Tibial nerve (tissue), 4 donors: ENCODE data around the gene G6PD. TPM values are rescaled to one million over a fixed set of nuclear protein-coding genes. Genes with fewer than 3 reads are reported as not detected.

Experiments used
- DNase-seq, 2 donors: peaks; one replicate each; pipeline ENCODE4 v3.0.0-alpha.2; 2019; ENCODE audit warnings: low spot score in 2 of 2
- H3K27ac ChIP-seq, 4 donors: fragments of 200-600 bp; sonication (generic) in 3 of 4; one replicate each; pipeline ENCODE4 v1.5.1; 2017 to 2019; ENCODE audit warnings: mild to moderate bottlenecking in 1 of 4
- H3K27me3 ChIP-seq, 2 donors: fragments of 200-600 bp; sonication (generic) in 1 of 2; one replicate each; pipeline versions ENCODE4 v1.5.1 to v1.6.0; 2017 to 2019
- H3K36me3 ChIP-seq, 3 donors: fragments of 200-600 bp; sonication (generic); one replicate each; pipeline ENCODE4 v1.5.1; 2018 to 2019
- H3K4me1 ChIP-seq, 4 donors: fragments of 200-600 bp; sonication (generic) in 3 of 4; one replicate each; pipeline ENCODE4 v1.5.1; 2017 to 2019
- H3K4me3 ChIP-seq, 4 donors: fragments of 200-600 bp; sonication (generic) in 3 of 4; one replicate each; pipeline ENCODE4 v1.5.1; 2017 to 2019; ENCODE audit warnings: mild to moderate bottlenecking in 1 of 4, moderate library complexity in 1 of 4
- H3K9me3 ChIP-seq, 4 donors: fragments of 200-600 bp; sonication (generic) in 3 of 4; one replicate each; pipeline ENCODE4 v1.5.1; 2017 to 2019
- EP300 ChIP-seq, 2 donors: sonication (generic); formaldehyde crosslinking; IDR thresholded peaks; one replicate each; pipeline ENCODE4 v1.6.1; 2017; ENCODE audit warnings: antibody characterized with exemption in 2 of 2, mild to moderate bottlenecking in 1 of 2
- POLR2A ChIP-seq, 2 donors: fragments of 450-650 bp; IDR thresholded peaks; one replicate each; pipeline ENCODE4 v1.6.1; 2017; ENCODE audit warnings: antibody characterized with exemption in 2 of 2, mild to moderate bottlenecking in 2 of 2, moderate library complexity in 2 of 2
- WGBS, 2 donors: methylation state at CpG; one replicate each; pipeline ENCODE4 v1.1.5; 2018; 5-methylcytosine and 5-hydroxymethylcytosine counted together
- total RNA-seq, 4 donors: library from RNA; depleted of rRNA; stranded (reverse); fragments of >200 nt; gene quantifications; one replicate each; pipeline ENCODE4 v1.1.0, GENCODE V29; 2016
- TF ChIP-seq, protein P1 (sequence below), 5 experiments: fragments of 200-600 bp in 3 of 5; fragments of 450-650 bp in 2 of 5; sonication (generic) in 3 of 5; IDR thresholded peaks; one replicate each; pipeline ENCODE4 v1.5.1; 2016 to 2019; ENCODE audit warnings: antibody characterized with exemption in 5 of 5, mild to moderate bottlenecking in 3 of 5, moderate library complexity in 2 of 5

Gene G6PD
- total RNA-seq, 4 donors from 2014 or later, result 30.6 to 89.7 (median 41.8) TPM

GRCh38 chrX:154486396-154487207, 60.0 kb downstream of the G6PD start, which contains the start of gene UBL4A:
TSS of gene UBL4A (minus strand) at chrX:154486615. CDS start at chrX:154486584, 31 bp downstream.
- Histone ChIP-seq H3K36me3 (peaks cover 0 to 26% (median 0%) of the 10 kb centered on the region in 3 donors), H3K4me1 (peaks cover 0 to 40% (median 8%) of the 10 kb centered on the region in 4 donors), H3K27ac (peak within 1 kb of the TSS; percentile 73 to 90 (median 85)), H3K27me3 (no peaks in the 10 kb centered on the region), H3K4me3 (peak within 1 kb of the TSS; percentile 46 to 76 (median 58)), H3K9me3 (no peaks in the 10 kb centered on the region)
- TF ChIP-seq EP300 (IDR thresholded peaks at IDR 0.05) (peak in 1 of 2 donors; percentile 6), POLR2A (IDR thresholded peaks at IDR 0.05) (peak in 1 of 2 donors; percentile 55)
- TF ChIP-seq, protein P1, sequence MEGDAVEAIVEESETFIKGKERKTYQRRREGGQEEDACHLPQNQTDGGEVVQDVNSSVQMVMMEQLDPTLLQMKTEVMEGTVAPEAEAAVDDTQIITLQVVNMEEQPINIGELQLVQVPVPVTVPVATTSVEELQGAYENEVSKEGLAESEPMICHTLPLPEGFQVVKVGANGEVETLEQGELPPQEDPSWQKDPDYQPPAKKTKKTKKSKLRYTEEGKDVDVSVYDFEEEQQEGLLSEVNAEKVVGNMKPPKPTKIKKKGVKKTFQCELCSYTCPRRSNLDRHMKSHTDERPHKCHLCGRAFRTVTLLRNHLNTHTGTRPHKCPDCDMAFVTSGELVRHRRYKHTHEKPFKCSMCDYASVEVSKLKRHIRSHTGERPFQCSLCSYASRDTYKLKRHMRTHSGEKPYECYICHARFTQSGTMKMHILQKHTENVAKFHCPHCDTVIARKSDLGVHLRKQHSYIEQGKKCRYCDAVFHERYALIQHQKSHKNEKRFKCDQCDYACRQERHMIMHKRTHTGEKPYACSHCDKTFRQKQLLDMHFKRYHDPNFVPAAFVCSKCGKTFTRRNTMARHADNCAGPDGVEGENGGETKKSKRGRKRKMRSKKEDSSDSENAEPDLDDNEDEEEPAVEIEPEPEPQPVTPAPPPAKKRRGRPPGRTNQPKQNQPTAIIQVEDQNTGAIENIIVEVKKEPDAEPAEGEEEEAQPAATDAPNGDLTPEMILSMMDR (IDR thresholded peaks at IDR 0.05), result no peak
- DNase-seq, result no peak
- 17 to 68% methylated on average over 1 to 27 of the region's 95 CpGs for whole genome bisulfite sequencing, 2 donors

GRCh38 chrX:154486052-154486395, 60.6 kb downstream of the G6PD start:
- Histone ChIP-seq H3K4me3 (peak overlapping the region; percentile 46 to 76 (median 58)), H3K27me3 (no peaks in the 10 kb centered on the region), H3K36me3 (peaks cover 0 to 26% (median 0%) of the 10 kb centered on the region in 3 donors), H3K27ac (peak overlapping the region; percentile 67 to 90 (median 76)), H3K9me3 (no peaks in the 10 kb centered on the region), H3K4me1 (peaks cover 0 to 40% (median 8%) of the 10 kb centered on the region in 4 donors)
- 65% methylated on average over 8 of the region's 35 CpGs; no CpG with 5 or more reads in 1 of the 2 donors for WGBS, 2 donors
- TF ChIP-seq, protein P1 (IDR thresholded peaks at IDR 0.05), result no peak
- no peak for TF ChIP-seq EP300 (IDR thresholded peaks at IDR 0.05)
- no peak for TF ChIP-seq POLR2A (IDR thresholded peaks at IDR 0.05)
- DNase-seq, result peak in 1 of 2 donors; percentile 24

DNA sequence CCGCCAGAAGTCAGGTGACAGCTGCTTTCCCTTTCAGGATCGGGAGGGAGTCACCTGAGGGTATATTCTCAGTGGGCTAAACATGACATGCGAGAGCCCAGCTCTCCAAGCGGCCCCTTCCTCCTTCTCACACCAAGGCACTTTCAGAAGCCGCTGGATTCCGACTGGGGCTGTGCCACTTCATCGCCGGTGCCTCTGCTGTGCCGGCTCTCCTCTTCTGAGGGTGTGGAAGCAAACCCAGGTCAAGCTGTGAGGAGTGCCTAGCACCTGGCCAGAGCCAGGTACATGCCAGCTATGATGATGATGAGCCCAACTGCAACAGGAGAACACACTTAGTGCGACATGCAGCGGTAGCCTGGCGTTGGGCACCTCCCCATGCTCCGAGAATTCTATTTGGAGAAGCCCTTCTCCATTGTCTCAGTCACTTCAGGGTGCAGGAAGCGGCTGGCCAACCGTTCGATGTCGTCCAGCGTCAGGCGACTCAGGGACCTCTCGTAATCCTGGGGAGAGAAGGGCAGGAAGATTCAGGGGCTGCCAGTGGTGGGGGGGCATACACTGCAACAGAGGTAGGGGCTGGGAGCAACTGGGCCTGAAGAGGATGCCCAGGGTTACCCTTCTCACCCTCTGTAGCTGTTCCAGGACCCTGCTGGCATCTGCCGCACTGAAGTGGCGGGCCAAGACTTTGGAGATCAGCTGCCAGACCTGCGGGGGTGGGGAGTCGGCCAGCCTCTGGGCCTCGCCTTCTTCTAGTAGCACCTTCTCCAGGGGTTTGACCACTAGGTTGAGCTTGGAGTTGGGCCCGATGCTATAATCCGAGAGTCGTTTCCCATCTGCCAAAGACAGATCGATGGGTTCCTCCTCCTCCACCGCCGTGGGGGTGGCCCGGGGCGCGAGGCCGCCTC, 61.2 kb downstream of the G6PD start:
- H3K4me3 ChIP-seq, result peak overlapping the region; percentile 46 to 76 (median 58)
- TF ChIP-seq EP300 (IDR thresholded peaks at IDR 0.05), result no peak
- TF ChIP-seq, protein P1 (IDR thresholded peaks at IDR 0.05), result no peak
- no peak for TF ChIP-seq POLR2A (IDR thresholded peaks at IDR 0.05)
- WGBS, 2 donors, result 28 to 68% methylated on average over 7 to 35 of the region's 35 CpGs
- DNase-seq, result no peak
- H3K9me3 ChIP-seq, result no peaks in the 10 kb centered on the region
- peaks cover 0 to 40% (median 8%) of the 10 kb centered on the region in 4 donors for H3K4me1 ChIP-seq
- no peaks in the 10 kb centered on the region for H3K27me3 ChIP-seq
- peaks cover 0 to 26% (median 0%) of the 10 kb centered on the region in 3 donors for H3K36me3 ChIP-seq
- H3K27ac ChIP-seq, result peak overlapping the region; percentile 67 to 90 (median 76)

DNA sequence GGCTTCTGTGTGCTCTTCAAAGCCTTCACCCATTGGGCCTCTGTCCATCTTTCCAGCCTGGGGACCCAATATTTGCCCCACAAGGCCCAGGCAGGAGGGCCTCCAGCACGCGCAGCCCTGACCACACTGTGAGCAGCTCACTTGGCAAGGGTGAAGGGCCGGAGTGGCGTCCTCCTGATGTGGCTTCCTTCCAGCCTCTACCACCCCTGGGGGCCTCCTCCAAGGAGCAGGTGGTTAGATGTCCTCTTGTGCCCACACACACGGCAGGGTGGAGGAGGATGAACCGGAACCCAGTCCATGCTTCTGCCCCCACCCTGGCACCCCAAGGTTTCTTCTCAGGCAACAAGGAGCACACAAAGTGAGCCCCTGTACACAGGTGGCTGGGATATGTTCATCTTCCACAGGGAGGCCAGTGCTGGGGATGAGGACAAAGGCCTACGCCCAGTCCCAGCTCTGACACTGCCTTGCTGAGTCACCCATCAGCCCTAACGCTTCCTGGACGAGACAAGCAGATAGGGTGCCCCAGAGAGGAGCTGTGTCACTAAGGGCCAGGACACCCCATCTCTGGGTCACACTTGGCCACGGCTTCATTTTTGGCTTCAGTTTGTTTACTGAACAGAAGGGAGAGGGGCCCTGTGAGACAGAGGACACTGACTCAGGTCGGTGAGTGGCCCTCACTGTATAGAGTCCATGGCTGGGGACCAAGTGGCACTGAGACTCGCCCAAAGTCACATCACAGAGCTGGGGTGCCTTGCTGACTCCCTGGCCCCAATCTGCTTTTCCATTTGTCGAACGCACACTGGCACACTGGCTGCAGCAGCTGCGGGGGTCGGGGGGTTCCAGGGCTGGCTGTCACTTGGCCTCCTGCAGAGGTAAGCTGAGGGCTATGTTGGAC, 62.1 kb downstream of the G6PD start:
- Histone ChIP-seq H3K27me3 (no peaks in the 10 kb centered on the region), H3K36me3 (peaks cover 0 to 26% (median 0%) of the 10 kb centered on the region in 3 donors), H3K4me1 (peaks cover 0 to 40% (median 8%) of the 10 kb centered on the region in 4 donors), H3K9me3 (no peaks in the 10 kb centered on the region), H3K4me3 (no peak overlapping the region), H3K27ac (peak overlapping the region in 2 of 4 donors; percentile 20 to 67)
- 82 to 83% methylated on average over 4 to 16 of the region's 16 CpGs for WGBS, 2 donors
- no peak for DNase-seq
- TF ChIP-seq EP300 (IDR thresholded peaks at IDR 0.05) (no peak), POLR2A (IDR thresholded peaks at IDR 0.05) (no peak)
- TF ChIP-seq, protein P1 (IDR thresholded peaks at IDR 0.05), result no peak
